HCT116 (cell line): ENCODE measurements around the gene STT3B. TPM values are rescaled to one million over a fixed set of nuclear protein-coding genes. Genes with fewer than 3 reads are reported as not detected.
"Not testable (repeated sequence)": the region's sequence is repeated elsewhere in the genome, so short reads cannot be mapped to it uniquely, and the experiment has no call there.

Experiments
- ATAC-seq: fragments of 200-7000 bp; cut with Tn5 transposase; 2 replicates; pipeline ENCODE4 v1.9.1; 2020; ENCODE audit warnings: mild to moderate bottlenecking, moderate library complexity
- BruUV-seq: library from RNA; stranded (reverse); fragments of 400-500 nt; replicated peaks from 2 replicates; lab custom pipeline; 2021; lab: Mats Ljungman, UMichigan
- CTCF ChIA-PET: fragments of 300-600 bp; sonication (Branson Sonifier 250); formaldehyde crosslinking; loops from one replicate; lab custom pipeline; 2021; ENCODE audit warnings: antibody characterized with exemption; lab: Charles Lee
- POLR2A ChIA-PET: fragments of 300-600, 350-600 bp; sonication (Branson Sonifier 250); formaldehyde crosslinking; loops from one replicate; lab custom pipeline; 2021; ENCODE audit warnings: antibody characterized with exemption; lab: Charles Lee
- RAD21 ChIA-PET, 2 experiments: fragments of 300-600 bp; sonication (Branson Sonifier 250); formaldehyde crosslinking; loops; one replicate each; lab custom pipeline; 2023; ENCODE audit warnings: low total read pairs in 2 of 2; ENCODE audit not compliant: uncharacterized antibody in 2 of 2, unreplicated experiment in 2 of 2, low non-redundant PET in 1 of 2; lab: Charles Lee
- DNase-seq: peaks from one replicate; pipeline ENCODE4 v3.0.0-alpha.2; 2010; ENCODE audit warnings: low read depth, low spot score
- H2AFZ ChIP-seq: fragments of 200-600 bp; shearing (Covaris generic), sonication (generic); 2 replicates; pipeline ENCODE4 v1.6.1; 2017; ENCODE audit warnings: low read depth, mixed run types, mixed read lengths, antibody characterized with exemption, low read length; ENCODE audit not compliant: poor library complexity, severe bottlenecking
- H3K27ac ChIP-seq: 2 replicates; pipeline ENCODE4 v1.5.1; 2012; ENCODE audit warnings: low read depth, low read length
- H3K27me3 ChIP-seq: fragments of 200-600 bp; sonication (generic); 2 replicates; pipeline ENCODE4 v1.6.1; 2016; ENCODE audit warnings: mixed run types, low read length, mixed read lengths; ENCODE audit not compliant: insufficient read depth
- H3K36me3 ChIP-seq, 2 experiments: fragments of 200-500 bp in 1 of 2; fragments of 200-600 bp in 1 of 2; sonication (Bioruptor generic) in 1 of 2; sonication (generic) in 1 of 2; 2 replicates each; pipeline versions ENCODE4 v1.5.1 to v1.6.1; 2014 to 2016; ENCODE audit warnings: low read length in 2 of 2, inconsistent platforms in 1 of 2, mixed read lengths in 1 of 2, mixed run types in 1 of 2; ENCODE audit not compliant: insufficient read depth in 2 of 2, control insufficient read depth in 1 of 2
- H3K4me1 ChIP-seq, 2 experiments: fragments of 200-600 bp in 1 of 2; sonication (generic) in 1 of 2; 2 replicates each; pipeline versions ENCODE4 v1.5.1 to v1.6.1; 2012 to 2017; ENCODE audit warnings: low read length in 2 of 2, inconsistent platforms in 1 of 2, mild to moderate bottlenecking in 1 of 2, mixed read lengths in 1 of 2, mixed run types in 1 of 2, moderate library complexity in 1 of 2; ENCODE audit not compliant: insufficient read depth in 2 of 2, control insufficient read depth in 1 of 2
- H3K4me2 ChIP-seq: fragments of 200-600 bp; sonication (generic); 2 replicates; pipeline ENCODE4 v1.6.1; 2017; ENCODE audit warnings: mixed run types, low read length, mixed read lengths
- H3K4me3 ChIP-seq, 2 experiments: fragments of 200-600 bp in 1 of 2; sonication (generic) in 1 of 2; replicated peaks in 1 of 2; 2 replicates each; pipeline ENCODE4 v1.5.1; 2011 to 2016; ENCODE audit warnings: low read length in 2 of 2, control low read depth in 1 of 2, low read depth in 1 of 2, mild to moderate bottlenecking in 1 of 2, mixed read lengths in 1 of 2, mixed run types in 1 of 2
- H3K79me2 ChIP-seq: fragments of 200-600 bp; sonication (generic); 2 replicates; pipeline ENCODE4 v1.6.1; 2017; ENCODE audit warnings: mild to moderate bottlenecking, mixed run types, low read length, moderate library complexity, mixed read lengths; ENCODE audit not compliant: insufficient read depth
- H3K9ac ChIP-seq: fragments of 200-600 bp; sonication (generic); 2 replicates; pipeline ENCODE4 v1.6.1; 2016; ENCODE audit warnings: low read length, mixed read lengths
- H3K9me2 ChIP-seq: fragments of 200-600 bp; sonication (generic), shearing (Covaris generic); 2 replicates; pipeline ENCODE4 v1.6.1; 2017; ENCODE audit warnings: mixed run types, mild to moderate bottlenecking, moderate library complexity; ENCODE audit not compliant: insufficient read depth
- H3K9me3 ChIP-seq, 2 experiments: fragments of 200-500 bp in 1 of 2; fragments of 200-600 bp in 1 of 2; sonication (Bioruptor generic) in 1 of 2; sonication (generic) in 1 of 2; 2 replicates each; pipeline ENCODE4 v1.6.1; 2014 to 2017; ENCODE audit warnings: low read length in 2 of 2, mixed read lengths in 2 of 2, inconsistent platforms in 1 of 2, low read depth in 1 of 2, mild to moderate bottlenecking in 1 of 2, mixed run types in 1 of 2, moderate library complexity in 1 of 2; ENCODE audit not compliant: control insufficient read depth in 1 of 2, insufficient read depth in 1 of 2
- H4K20me1 ChIP-seq: fragments of 200-600 bp; sonication (generic), shearing (Covaris generic); 2 replicates; pipeline ENCODE4 v1.6.1; 2017; ENCODE audit warnings: mixed run types, mild to moderate bottlenecking, moderate library complexity; ENCODE audit not compliant: insufficient read depth
- CBX3 ChIP-seq: IDR thresholded peaks from 2 replicates; pipeline ENCODE4 v1.6.1; 2012; ENCODE audit warnings: low read depth
- CTCF ChIP-seq, 3 experiments: fragments of 200-600 bp in 1 of 3; sonication (generic) in 1 of 3; IDR thresholded peaks in 2 of 3; conservative IDR thresholded peaks in 1 of 3; 2 replicates each; pipeline ENCODE4 v1.5.1; 2012 to 2017; ENCODE audit warnings: low read depth in 2 of 3, low read length in 2 of 3, antibody characterized with exemption in 1 of 3, borderline replicate concordance in 1 of 3, control low read depth in 1 of 3, mild to moderate bottlenecking in 1 of 3, mixed read lengths in 1 of 3, mixed run types in 1 of 3, moderate library complexity in 1 of 3; ENCODE audit not compliant: insufficient read depth in 1 of 3
- ELF1 ChIP-seq: IDR thresholded peaks from 2 replicates; pipeline ENCODE4 v1.6.1; 2012; ENCODE audit warnings: low read depth, borderline replicate concordance
- EZH2 ChIP-seq: fragments of 200-600 bp; sonication (generic); IDR thresholded peaks from 2 replicates; pipeline ENCODE4 v1.6.1; 2017; ENCODE audit warnings: antibody characterized with exemption, mixed run types
- EZH2phosphoT487 ChIP-seq: fragments of 200-600 bp; IDR thresholded peaks from 2 replicates; pipeline ENCODE4 v1.6.1; 2018; ENCODE audit warnings: antibody characterized with exemption, borderline replicate concordance
- FOSL1 ChIP-seq: IDR thresholded peaks from 2 replicates; pipeline ENCODE4 v1.6.1; 2012; ENCODE audit warnings: low read depth
- JUND ChIP-seq: IDR thresholded peaks from 2 replicates; pipeline ENCODE4 v1.6.1; 2012
- POLR2A ChIP-seq: IDR thresholded peaks from 2 replicates; pipeline ENCODE4 v1.7.0; 2011; ENCODE audit warnings: borderline replicate concordance; ENCODE audit not compliant: insufficient read depth, insufficient read length; ENCODE audit errors: extremely low read depth
- POLR2AphosphoS5 ChIP-seq: IDR thresholded peaks from 2 replicates; pipeline ENCODE4 v1.6.1; 2011; ENCODE audit warnings: mild to moderate bottlenecking, low read depth, low read length, moderate library complexity
- REST ChIP-seq: IDR thresholded peaks from 2 replicates; pipeline ENCODE4 v1.6.1; 2012; ENCODE audit warnings: low read depth
- SIN3A ChIP-seq: IDR thresholded peaks from 2 replicates; pipeline ENCODE4 v1.6.1; 2012; ENCODE audit warnings: low read depth
- SP1 ChIP-seq: IDR thresholded peaks from 2 replicates; pipeline ENCODE4 v1.6.1; 2012; ENCODE audit warnings: low read depth
- ZBTB33 ChIP-seq: IDR thresholded peaks from 2 replicates; pipeline ENCODE4 v1.6.1; 2011; ENCODE audit warnings: mild to moderate bottlenecking, low read length, moderate library complexity; ENCODE audit not compliant: insufficient replicate concordance; ENCODE audit errors: extremely low read depth
- ZFX ChIP-seq: fragments of 450-650 bp; IDR thresholded peaks from 2 replicates; pipeline ENCODE4 v1.6.1; 2017
- intact Hi-C: fragments of 100-400 bp; cut with micrococcal nuclease; formaldehyde crosslinking; loops from 2 replicates; pipeline ENCODE4 v1.10.0; 2022
- total RNA-seq: library from RNA; stranded (reverse); gene quantifications from one replicate; pipeline ENCODE4 v1.2.1, GENCODE V29; 2021; ENCODE audit not compliant: unreplicated experiment

The STT3B gene
- total RNA-seq, 1 experiment from 2014 or later = 131 TPM

- Histone ChIP-seq H3K36me3 (no peaks in the 10 kb centered on the region), H3K9me2 (no peaks in the 10 kb centered on the region; the same call in 1 of the 2 replicates), H3K4me2 (no peak overlapping the region), H2AFZ (no peak overlapping the region), H3K79me2 (no peaks in the 10 kb centered on the region), H3K4me3 (no peak overlapping the region), H3K9ac (no peak overlapping the region), H3K27ac (no peak overlapping the region), H3K9me3 (no peaks in the 10 kb centered on the region), H3K4me1 (no peaks in the 10 kb centered on the region), H4K20me1 (no peaks in the 10 kb centered on the region), H3K27me3 (no peaks in the 10 kb centered on the region)
- ChIA-PET RAD21 (interaction anchor here in 1 of 2 experiments (0.6 kb wide), 1 partner anchor 432 kb away, joined by 3 read pairs; no protein-coding TSS in a partner anchor), CTCF (no interaction called here), POLR2A (no interaction called here)
- intact Hi-C loops = no loop called here
- DNase-seq (no peak), ATAC-seq (no peak)
- BruUV-seq = no TSS peak
- TF ChIP-seq SP1 = no peak
- TF ChIP-seq POLR2A = no peak
- no peak for TF ChIP-seq EZH2phosphoT487
- TF ChIP-seq JUND = no peak
- TF ChIP-seq REST = no peak
- TF ChIP-seq ELF1 = no peak
- TF ChIP-seq EZH2 = no peak
- no peak for TF ChIP-seq CBX3
- no peak for TF ChIP-seq CTCF (IDR thresholded peaks at IDR 0.05 in 2 of 3, conservative IDR thresholded peaks at IDR 0.05 in 1 of 3; ENCODE audit: borderline replicate concordance in 1 of 3, insufficient read depth in 1 of 3, low read depth in 2 of 3, low read length in 2 of 3)
- TF ChIP-seq FOSL1 = no peak
- TF ChIP-seq ZFX = no peak
- TF ChIP-seq ZBTB33 = no peak
- no peak for TF ChIP-seq SIN3A
- no peak for TF ChIP-seq POLR2AphosphoS5
Observed at GRCh38 chr3:31505371-31506048, 27.2 kb upstream of the STT3B start.

GRCh38 chr3:31506515-31506914 is 26.2 kb upstream of the STT3B start:
- H3K36me3 ChIP-seq, H3K9me3 ChIP-seq, ATAC-seq, H3K9me2 ChIP-seq, H3K27ac ChIP-seq, POLR2A ChIA-PET, H3K27me3 ChIP-seq, CTCF ChIA-PET, H3K4me2 ChIP-seq, DNase-seq, H3K9ac ChIP-seq, BruUV-seq, H2AFZ ChIP-seq, H3K79me2 ChIP-seq, H4K20me1 ChIP-seq, RAD21 ChIA-PET, H3K4me1 ChIP-seq, H3K4me3 ChIP-seq, intact Hi-C loops: not testable (repeated sequence)
